Mesendoderm (in vitro differentiated cells): ENCODE data around the gene GPX2.

Source experiments
- DNase-seq: peaks from one replicate; pipeline ENCODE4 v3.0.0; 2013
- H2AK5ac ChIP-seq: 2 replicates; pipeline ENCODE4 v1.6.1; 2013; ENCODE audit warnings: low read length, inconsistent platforms
- H2BK120ac ChIP-seq: 2 replicates; pipeline ENCODE4 v1.6.1; 2013; ENCODE audit warnings: low read depth, mild to moderate bottlenecking, low read length, moderate library complexity, mixed read lengths
- H2BK15ac ChIP-seq: replicated peaks from 2 replicates; pipeline ENCODE4 v1.6.1; 2013; ENCODE audit warnings: low read depth, mild to moderate bottlenecking, moderate library complexity
- H2BK5ac ChIP-seq: 2 replicates; pipeline ENCODE4 v1.6.1; 2013; ENCODE audit warnings: low read length, inconsistent platforms
- H3K18ac ChIP-seq: 2 replicates; pipeline ENCODE4 v1.6.1; 2013; ENCODE audit warnings: mild to moderate bottlenecking, low read length, mixed read lengths
- H3K23ac ChIP-seq: one replicate; pipeline ENCODE4 v1.6.1; 2013; ENCODE audit warnings: low read length
- H3K27ac ChIP-seq: 2 replicates; pipeline ENCODE4 v1.5.1; 2013; ENCODE audit warnings: low read depth, mild to moderate bottlenecking, inconsistent platforms, low read length, moderate library complexity
- H3K27me3 ChIP-seq: 2 replicates; pipeline ENCODE4 v1.6.1; 2013; ENCODE audit warnings: low read length, control low read depth, mild to moderate bottlenecking, inconsistent platforms; ENCODE audit not compliant: insufficient read depth, poor library complexity
- H3K36me3 ChIP-seq: 2 replicates; pipeline ENCODE4 v1.6.1; 2013; ENCODE audit warnings: low read length, inconsistent platforms; ENCODE audit not compliant: control insufficient read depth, insufficient read depth
- H3K4ac ChIP-seq: one replicate; pipeline ENCODE4 v1.6.1; 2013; ENCODE audit warnings: low read depth, mild to moderate bottlenecking, low read length, moderate library complexity
- H3K4me1 ChIP-seq: 2 replicates; pipeline ENCODE4 v1.6.1; 2013; ENCODE audit warnings: low read depth, low read length, inconsistent platforms; ENCODE audit not compliant: control insufficient read depth
- H3K4me2 ChIP-seq: 2 replicates; pipeline ENCODE4 v1.6.1; 2013; ENCODE audit warnings: low read length
- H3K4me3 ChIP-seq: 2 replicates; pipeline ENCODE4 v1.5.1; 2013; ENCODE audit warnings: mild to moderate bottlenecking, low read length
- H3K56ac ChIP-seq: one replicate; pipeline ENCODE4 v1.6.1; 2013; ENCODE audit warnings: low read length
- H3K79me1 ChIP-seq: 2 replicates; pipeline ENCODE4 v1.6.1; 2013; ENCODE audit warnings: low read length, inconsistent platforms
- H3K79me2 ChIP-seq: 2 replicates; pipeline ENCODE4 v1.6.1; 2013; ENCODE audit warnings: mild to moderate bottlenecking, low read length; ENCODE audit not compliant: control insufficient read depth, insufficient read depth
- H3K9ac ChIP-seq: 2 replicates; pipeline ENCODE4 v1.6.1; 2013; ENCODE audit warnings: low read length, inconsistent platforms
- H4K5ac ChIP-seq: one replicate; pipeline ENCODE4 v1.6.1; 2013; ENCODE audit warnings: low read length
- H4K8ac ChIP-seq: one replicate; pipeline ENCODE4 v1.6.1; 2013; ENCODE audit warnings: low read depth, mild to moderate bottlenecking, control low read depth, low read length, moderate library complexity
- WGBS: extraction: QIAGEN DNeasy Blood & Tissue Kit; methylation state at CpG from one replicate; pipeline ENCODE4 v1.1.7; 2013; ENCODE audit warnings: low lambda C conversion rate, missing lambda C conversion rate; ENCODE audit not compliant: insufficient coverage; ENCODE audit errors: extremely low coverage; 5-methylcytosine and 5-hydroxymethylcytosine counted together

GPX2 gene

DNA sequence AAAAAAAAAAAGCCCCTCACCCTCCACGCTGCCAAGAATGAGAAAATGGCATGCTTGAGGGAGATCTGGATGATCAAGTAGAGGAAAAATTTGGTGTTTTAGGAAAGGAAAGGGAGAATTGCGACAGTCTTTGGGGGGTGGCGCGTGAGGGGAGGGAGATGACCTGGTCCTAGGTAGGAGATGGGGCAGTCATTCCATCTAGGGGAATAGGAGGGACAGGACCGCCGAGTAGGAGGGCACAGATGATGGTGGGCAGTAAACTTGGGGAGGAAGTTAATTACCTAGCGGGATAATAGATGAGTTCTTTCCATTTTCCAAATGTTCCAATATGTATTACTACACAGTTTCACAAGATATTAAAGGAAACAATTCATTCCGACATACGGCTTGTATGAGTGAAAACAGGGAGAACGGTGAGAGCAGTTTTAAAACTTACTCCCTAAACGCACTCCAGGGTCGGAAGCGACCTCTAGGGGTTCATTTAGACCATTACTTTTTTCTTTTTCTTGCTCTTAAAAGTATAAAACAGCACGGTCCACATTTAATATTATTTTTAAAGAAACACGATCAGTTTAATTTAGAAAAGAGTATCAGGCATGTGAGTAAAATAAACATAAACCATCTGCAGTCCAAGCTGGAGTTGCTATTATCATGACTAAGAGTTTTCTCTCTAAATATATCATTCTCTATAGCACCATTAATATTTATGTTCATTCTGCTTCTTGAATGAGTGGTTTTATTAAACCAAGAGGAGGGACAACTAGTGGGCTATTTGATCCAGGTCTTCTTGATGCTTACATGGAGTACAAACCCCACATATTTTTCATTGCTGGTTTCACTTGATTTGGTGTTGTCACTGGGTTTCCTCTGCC, 41.1 kb upstream of the GPX2 start:
- no peak overlapping the region for H3K56ac ChIP-seq
- H2AK5ac ChIP-seq = no peak overlapping the region
- H2BK120ac ChIP-seq = no peak overlapping the region
- no peaks in the 10 kb centered on the region for H3K79me2 ChIP-seq
- peak; percentile 60 for DNase-seq
- no peak overlapping the region for H3K4ac ChIP-seq
- no peaks in the 10 kb centered on the region for H3K27me3 ChIP-seq
- no peak overlapping the region for H2BK15ac ChIP-seq
- H3K23ac ChIP-seq = no peak overlapping the region
- no peak overlapping the region for H4K5ac ChIP-seq
- peaks cover 2% of the 10 kb centered on the region for H3K79me1 ChIP-seq
- no peaks in the 10 kb centered on the region for H3K4me1 ChIP-seq
- no peak overlapping the region for H3K4me2 ChIP-seq
- H3K9ac ChIP-seq = no peak overlapping the region
- no peak overlapping the region for H3K18ac ChIP-seq
- H2BK5ac ChIP-seq = no peak overlapping the region
- no peaks in the 10 kb centered on the region for H3K36me3 ChIP-seq
- no peak overlapping the region for H3K4me3 ChIP-seq
- WGBS = no CpG with 5 or more reads among the region's 15 CpGs
- H3K27ac ChIP-seq = no peak overlapping the region
- no peak overlapping the region for H4K8ac ChIP-seq

DNA sequence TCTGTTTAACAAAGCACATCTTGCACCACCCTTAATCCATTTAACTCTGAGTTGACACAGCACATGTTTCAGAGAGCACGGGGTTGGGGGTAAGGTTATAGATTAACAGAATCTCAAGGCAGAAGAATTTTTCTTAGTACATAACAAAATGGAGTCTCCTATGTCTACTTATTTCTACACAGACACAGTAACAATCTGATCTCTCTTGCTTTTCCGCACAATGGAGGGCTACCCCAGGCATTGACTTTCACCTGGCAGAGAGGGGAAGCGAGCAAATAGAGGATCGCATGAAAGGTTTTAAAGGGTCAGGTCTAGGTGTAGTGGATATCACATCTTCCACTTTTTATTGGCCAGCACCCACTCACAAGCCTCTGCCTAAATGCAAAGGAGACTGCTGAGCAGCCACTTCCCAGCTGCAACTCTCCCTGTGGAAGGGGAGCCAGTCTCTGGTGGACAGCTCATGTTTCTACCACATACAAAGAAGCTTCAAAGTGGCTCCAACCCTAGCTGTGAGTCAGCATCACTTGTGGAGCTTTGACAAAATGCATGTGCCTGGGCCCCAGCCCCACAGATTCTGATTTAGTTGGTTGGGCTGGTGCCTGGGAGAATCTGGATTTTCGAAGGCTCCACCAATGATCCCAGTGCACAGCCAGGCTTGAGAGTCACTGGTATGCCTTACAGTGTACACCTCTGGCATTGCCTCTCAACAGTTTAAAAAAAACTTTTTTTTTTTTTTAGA, 37.0 kb upstream of the GPX2 start:
- peak overlapping the region; percentile 28 for H2BK5ac ChIP-seq
- peak overlapping the region; percentile 63 for H3K4ac ChIP-seq
- no peak overlapping the region for H3K9ac ChIP-seq
- WGBS = no CpG with 5 or more reads among the region's 5 CpGs
- H3K23ac ChIP-seq = no peak overlapping the region
- peak overlapping the region; percentile 78 for H3K18ac ChIP-seq
- H3K4me1 ChIP-seq = no peaks in the 10 kb centered on the region
- no peaks in the 10 kb centered on the region for H3K79me1 ChIP-seq
- no peak overlapping the region for H4K5ac ChIP-seq
- no peaks in the 10 kb centered on the region for H3K79me2 ChIP-seq
- peak overlapping the region; percentile 88 for H4K8ac ChIP-seq
- H2BK15ac ChIP-seq = no peak overlapping the region
- H3K36me3 ChIP-seq = no peaks in the 10 kb centered on the region
- peak overlapping the region; percentile 84 for H2AK5ac ChIP-seq
- peak; percentile 76 for DNase-seq
- peak overlapping the region; percentile 52 for H3K27ac ChIP-seq
- H3K56ac ChIP-seq = peak overlapping the region; percentile 38
- peak overlapping the region; percentile 30 for H2BK120ac ChIP-seq
- H3K4me2 ChIP-seq = no peak overlapping the region
- H3K4me3 ChIP-seq = no peak overlapping the region
- no peaks in the 10 kb centered on the region for H3K27me3 ChIP-seq

DNA sequence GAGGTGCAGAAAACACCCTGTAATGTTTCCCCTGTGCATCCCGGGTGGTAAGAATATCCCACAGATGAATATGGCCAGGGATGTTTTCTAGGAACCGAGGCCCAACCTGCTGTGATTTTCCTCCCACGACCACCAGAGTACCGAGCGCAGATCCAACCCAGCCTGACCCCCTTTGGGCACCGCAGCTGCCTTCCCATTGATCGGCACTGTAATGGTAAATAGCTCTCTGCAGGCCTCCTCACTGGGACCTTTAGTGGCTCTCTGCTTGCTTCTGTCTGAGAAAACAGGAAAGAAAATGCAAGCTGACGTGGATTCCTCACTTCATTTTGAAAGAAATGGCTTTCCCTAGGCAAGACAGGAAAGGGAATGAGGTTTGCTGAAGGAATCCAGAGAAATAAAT, 32.0 kb upstream of the GPX2 start:
- WGBS = no CpG with 5 or more reads among the region's 8 CpGs
- no peak overlapping the region for H3K4ac ChIP-seq
- no peak overlapping the region for H4K8ac ChIP-seq
- no peak overlapping the region for H3K56ac ChIP-seq
- H3K23ac ChIP-seq = no peak overlapping the region
- peaks cover 8% of the 10 kb centered on the region for H3K79me1 ChIP-seq
- peak overlapping the region; percentile 38 for H3K27ac ChIP-seq
- peaks cover 10% of the 10 kb centered on the region for H3K4me1 ChIP-seq
- peaks cover 17% of the 10 kb centered on the region for H3K79me2 ChIP-seq
- no peaks in the 10 kb centered on the region for H3K27me3 ChIP-seq
- no peak overlapping the region for H2AK5ac ChIP-seq
- no peaks in the 10 kb centered on the region for H3K36me3 ChIP-seq
- H4K5ac ChIP-seq = no peak overlapping the region
- H3K9ac ChIP-seq = no peak overlapping the region
- no peak overlapping the region for H2BK120ac ChIP-seq
- H3K4me2 ChIP-seq = no peak overlapping the region
- DNase-seq = no peak
- no peak overlapping the region for H2BK15ac ChIP-seq
- H2BK5ac ChIP-seq = no peak overlapping the region
- no peak overlapping the region for H3K4me3 ChIP-seq
- H3K18ac ChIP-seq = no peak overlapping the region

GRCh38 chr14:64973826-64974225, 31.3 kb upstream of the GPX2 start:
- Histone ChIP-seq H3K9ac (no peak overlapping the region), H3K79me2 (peaks cover 22% of the 10 kb centered on the region), H4K8ac (no peak overlapping the region), H2BK15ac (no peak overlapping the region), H3K4me2 (no peak overlapping the region), H2AK5ac (no peak overlapping the region), H3K27me3 (no peaks in the 10 kb centered on the region), H4K5ac (no peak overlapping the region), H3K4me1 (peaks cover 15% of the 10 kb centered on the region), H3K18ac (no peak overlapping the region), H3K4me3 (no peak overlapping the region), H3K27ac (no peak overlapping the region), H3K79me1 (peaks cover 11% of the 10 kb centered on the region), H2BK5ac (no peak overlapping the region), H3K36me3 (no peaks in the 10 kb centered on the region), H3K4ac (peak overlapping the region; percentile 17), H2BK120ac (no peak overlapping the region), H3K23ac (no peak overlapping the region), H3K56ac (no peak overlapping the region)
- DNase-seq = no peak
- no CpG with 5 or more reads among the region's 9 CpGs for WGBS

DNA sequence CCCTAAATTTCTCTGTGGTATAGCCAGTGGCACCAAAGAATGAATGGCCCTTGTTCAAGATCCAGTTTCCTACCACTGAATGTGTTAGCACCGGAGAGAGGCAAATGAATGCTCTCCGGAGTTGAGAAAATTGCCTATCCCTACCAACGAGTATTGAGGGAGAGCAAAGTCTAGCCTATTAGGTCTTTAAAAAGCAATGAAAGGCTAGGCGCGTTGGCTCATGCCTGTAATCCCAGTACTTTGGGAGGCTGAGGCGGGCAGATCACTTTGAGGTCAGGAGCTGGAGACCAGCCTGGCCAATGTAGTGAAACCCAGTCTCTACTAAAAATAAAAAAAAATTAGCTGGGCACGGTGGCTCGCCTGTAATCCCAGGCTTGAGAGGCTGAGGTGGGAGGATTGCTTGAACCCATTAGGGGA, 30.5 kb upstream of the GPX2 start:
- Histone ChIP-seq H2BK15ac (no peak overlapping the region), H3K36me3 (no peaks in the 10 kb centered on the region), H3K4ac (no peak overlapping the region), H3K27me3 (no peaks in the 10 kb centered on the region), H3K56ac (peak overlapping the region; percentile 88), H3K79me2 (peaks cover 28% of the 10 kb centered on the region), H3K4me3 (no peak overlapping the region), H3K23ac (no peak overlapping the region), H2AK5ac (no peak overlapping the region), H2BK120ac (no peak overlapping the region), H3K4me1 (peaks cover 22% of the 10 kb centered on the region), H3K9ac (peak overlapping the region; percentile 82), H3K18ac (peak overlapping the region; percentile 93), H3K79me1 (peaks cover 11% of the 10 kb centered on the region), H2BK5ac (no peak overlapping the region), H4K5ac (no peak overlapping the region), H3K27ac (no peak overlapping the region), H4K8ac (no peak overlapping the region), H3K4me2 (no peak overlapping the region)
- WGBS = no CpG with 5 or more reads among the region's 8 CpGs
- DNase-seq = no peak
